Measurements from ENCODE around the gene BSND. TPM values are rescaled to one million over a fixed set of nuclear protein-coding genes. Genes with fewer than 3 reads are reported as not detected.

The BSND gene
- total RNA-seq, 8 experiments from 2014 or later = 0.13 to 0.95 (median 0.29) TPM; not detected in 2

GRCh38 chr1:55039342-55040082, 40.8 kb downstream of the BSND start, which contains the start of gene PCSK9:
PCSK9 (plus strand) TSS chr1:55039548; CDS start chr1:55039838, 290 bp downstream.
- Histone ChIP-seq H3K4me1 (replicated peaks in 1 of 2) (peaks cover 3% of the 10 kb centered on the region in 2 donors), H3K27ac (no peak within 1 kb of the TSS), H3K4me3 (peak within 1 kb of the TSS; percentile 9 to 19 (median 15))
- ATAC-seq (replicated peaks in 6 of 8) = peak; percentile 62 to 89 (median 80)
- in situ Hi-C loops (cut with MboI; ENCODE audit: low pct_unique_long_range_greater_than_20kb in 2 of 9, low sequenced_read_pairs in 9 of 9, unreplicated experiment in 9 of 9) = no loop called here
- WGBS, 10 experiments = 0 to 6% (median 2%) methylated on average over 6 to 30 of the region's 67 CpGs; no CpG with 5 or more reads in 7 of the 10 experiments

GRCh38 chr1:55040083-55040932, 41.6 kb downstream of the BSND start:
- peak; percentile 23 to 61 (median 36) for ATAC-seq (replicated peaks in 6 of 8)

GRCh38 chr1:55040933-55041494, 42.3 kb downstream of the BSND start:
- no peak overlapping the region for H3K4me3 ChIP-seq
- no peak for ATAC-seq (replicated peaks in 6 of 8)
- no peak overlapping the region for H3K27ac ChIP-seq
- WGBS, 10 experiments = 0 to 71% (median 29%) methylated on average over 1 to 4 of the region's 5 CpGs; no CpG with 5 or more reads in 2 of the 10 experiments
- peaks cover 3% of the 10 kb centered on the region in 2 donors for H3K4me1 ChIP-seq (replicated peaks in 1 of 2)
- in situ Hi-C loops (cut with MboI; ENCODE audit: low pct_unique_long_range_greater_than_20kb in 2 of 9, low sequenced_read_pairs in 9 of 9, unreplicated experiment in 9 of 9) = no loop called here

More at GRCh38 chr1:55040083-55040932, 41.6 kb downstream of the BSND start:
- in situ Hi-C loops (cut with MboI; ENCODE audit: low pct_unique_long_range_greater_than_20kb in 2 of 9, low sequenced_read_pairs in 9 of 9, unreplicated experiment in 9 of 9) = no loop called here
- no peak overlapping the region for H3K27ac ChIP-seq
- H3K4me1 ChIP-seq (replicated peaks in 1 of 2) = peaks cover 3% of the 10 kb centered on the region in 2 donors
- WGBS, 10 experiments = 0 to 31% (median 15%) methylated on average over 2 to 15 of the region's 49 CpGs; no CpG with 5 or more reads in 5 of the 10 experiments
- peak overlapping the region; percentile 9 to 19 (median 15) for H3K4me3 ChIP-seq

- in situ Hi-C loops (cut with MboI; ENCODE audit: low pct_unique_long_range_greater_than_20kb in 2 of 9, low sequenced_read_pairs in 9 of 9, unreplicated experiment in 9 of 9) = no loop called here
- WGBS, 10 experiments = 50 to 100% (median 85%) methylated on average over 1 to 3 of the region's 3 CpGs; no CpG with 5 or more reads in 2 of the 10 experiments
- no peak for ATAC-seq (replicated peaks in 6 of 8)
- peaks cover 3% of the 10 kb centered on the region in 2 donors for H3K4me1 ChIP-seq (replicated peaks in 1 of 2)
- H3K4me3 ChIP-seq = no peak overlapping the region
- no peak overlapping the region for H3K27ac ChIP-seq
Measured at GRCh38 chr1:55041613-55042012, 42.9 kb downstream of the BSND start.

GRCh38 chr1:55043011-55043410, 44.3 kb downstream of the BSND start:
- 25 to 100% (median 83%) methylated on average over 1 to 2 of the region's 2 CpGs; no CpG with 5 or more reads in 1 of the 10 experiments for WGBS, 10 experiments
- ATAC-seq (replicated peaks in 6 of 8) = no peak
- Histone ChIP-seq H3K27ac (no peak overlapping the region), H3K4me1 (replicated peaks in 1 of 2) (peaks cover 3% of the 10 kb centered on the region in 2 donors), H3K4me3 (no peak overlapping the region)
- in situ Hi-C loops (cut with MboI; ENCODE audit: low pct_unique_long_range_greater_than_20kb in 2 of 9, low sequenced_read_pairs in 9 of 9, unreplicated experiment in 9 of 9) = no loop called here

- Histone ChIP-seq H3K4me1 (replicated peaks in 1 of 2) (peaks cover 3% of the 10 kb centered on the region in 2 donors), H3K27ac (no peak overlapping the region), H3K4me3 (no peak overlapping the region)
- WGBS, 10 experiments = 88 to 100% (median 96%) methylated on average over 3 to 9 of the region's 9 CpGs; no CpG with 5 or more reads in 7 of the 10 experiments
- in situ Hi-C loops (cut with MboI; ENCODE audit: low pct_unique_long_range_greater_than_20kb in 2 of 9, low sequenced_read_pairs in 9 of 9, unreplicated experiment in 9 of 9) = no loop called here
- ATAC-seq (replicated peaks in 6 of 8) = no peak
Measured at GRCh38 chr1:55043726-55044125, 45.0 kb downstream of the BSND start.

GRCh38 chr1:55044617-55045397, 46.1 kb downstream of the BSND start:
- WGBS, 10 experiments = 20 to 93% (median 91%) methylated on average over 1 to 13 of the region's 15 CpGs; no CpG with 5 or more reads in 2 of the 10 experiments
- H3K4me3 ChIP-seq = no peak overlapping the region
- in situ Hi-C loops (cut with MboI; ENCODE audit: low pct_unique_long_range_greater_than_20kb in 2 of 9, low sequenced_read_pairs in 9 of 9, unreplicated experiment in 9 of 9) = no loop called here
- ATAC-seq (replicated peaks in 6 of 8) = no peak
- H3K4me1 ChIP-seq (replicated peaks in 1 of 2) = peaks cover 0 to 3% of the 10 kb centered on the region in 2 donors
- no peak overlapping the region for H3K27ac ChIP-seq

- 88 to 100% (median 97%) methylated on average over 1 to 7 of the region's 10 CpGs; no CpG with 5 or more reads in 3 of the 10 experiments for WGBS, 10 experiments
- Histone ChIP-seq H3K4me1 (replicated peaks in 1 of 2) (peaks cover 0 to 3% of the 10 kb centered on the region in 2 donors), H3K4me3 (no peak overlapping the region), H3K27ac (no peak overlapping the region)
- no peak for ATAC-seq (replicated peaks in 6 of 8)
- in situ Hi-C loops (cut with MboI; ENCODE audit: low pct_unique_long_range_greater_than_20kb in 2 of 9, low sequenced_read_pairs in 9 of 9, unreplicated experiment in 9 of 9) = no loop called here
Measured at GRCh38 chr1:55045430-55045829, 46.7 kb downstream of the BSND start.

GRCh38 chr1:55046871-55047270, 48.1 kb downstream of the BSND start:
- H3K4me1 ChIP-seq (replicated peaks in 1 of 2) = no peaks in the 10 kb centered on the region
- no peak for ATAC-seq (replicated peaks in 6 of 8)
- WGBS, 10 experiments = 45 to 100% (median 60%) methylated on average over 1 to 4 of the region's 4 CpGs; no CpG with 5 or more reads in 3 of the 10 experiments
- H3K4me3 ChIP-seq = no peak overlapping the region
- H3K27ac ChIP-seq = no peak overlapping the region
- in situ Hi-C loops (cut with MboI; ENCODE audit: low pct_unique_long_range_greater_than_20kb in 2 of 9, low sequenced_read_pairs in 9 of 9, unreplicated experiment in 9 of 9) = no loop called here

GRCh38 chr1:55047611-55048010, 48.9 kb downstream of the BSND start:
- ATAC-seq (replicated peaks in 6 of 8) = no peak
- 80 to 100% (median 80%) methylated on average over 1 to 2 of the region's 3 CpGs; no CpG with 5 or more reads in 7 of the 10 experiments for WGBS, 10 experiments
- Histone ChIP-seq H3K4me1 (replicated peaks in 1 of 2) (no peaks in the 10 kb centered on the region), H3K4me3 (no peak overlapping the region), H3K27ac (no peak overlapping the region)
- in situ Hi-C loops (cut with MboI; ENCODE audit: low pct_unique_long_range_greater_than_20kb in 2 of 9, low sequenced_read_pairs in 9 of 9, unreplicated experiment in 9 of 9) = no loop called here

- Histone ChIP-seq H3K27ac (no peak overlapping the region), H3K4me3 (no peak overlapping the region), H3K4me1 (replicated peaks in 1 of 2) (peaks cover 0 to 3% of the 10 kb centered on the region in 2 donors)
- WGBS, 10 experiments = 60 to 93% (median 86%) methylated on average over 2 to 7 of the region's 11 CpGs; no CpG with 5 or more reads in 1 of the 10 experiments
- no peak for ATAC-seq (replicated peaks in 6 of 8)
- in situ Hi-C loops (cut with MboI; ENCODE audit: low pct_unique_long_range_greater_than_20kb in 2 of 9, low sequenced_read_pairs in 9 of 9, unreplicated experiment in 9 of 9) = no loop called here
Measured at GRCh38 chr1:55048453-55049270, 49.9 kb downstream of the BSND start.
